Mesodermal cell (in vitro differentiated cells): ENCODE measurements around the gene CFP.
"Not testable (repeated sequence)": the region's sequence is repeated elsewhere in the genome, so short reads cannot be mapped to it uniquely, and the experiment has no call there.

Source experiments
- H3K27ac ChIP-seq: 2 replicates; pipeline ENCODE4 v1.7.0; 2013; ENCODE audit warnings: mild to moderate bottlenecking, low read depth, low read length, moderate library complexity; ENCODE audit not compliant: severe bottlenecking
- H3K36me3 ChIP-seq: 2 replicates; pipeline ENCODE4 v1.7.1; 2013; ENCODE audit warnings: mild to moderate bottlenecking, low read length, moderate library complexity; ENCODE audit not compliant: control insufficient read depth, insufficient read depth
- H3K4me1 ChIP-seq: one replicate; pipeline ENCODE4 v1.7.1; 2013; ENCODE audit warnings: mild to moderate bottlenecking, low read length; ENCODE audit not compliant: insufficient read depth, control insufficient read depth, poor library complexity, severe bottlenecking
- H3K4me3 ChIP-seq: 2 replicates; pipeline ENCODE4 v1.7.0; 2013; ENCODE audit warnings: low read length, control low read depth, mild to moderate bottlenecking; ENCODE audit not compliant: insufficient read depth, poor library complexity, severe bottlenecking; ENCODE audit errors: extremely low read depth
- H3K9me3 ChIP-seq: 2 replicates; pipeline ENCODE4 v1.7.1; 2013; ENCODE audit warnings: mild to moderate bottlenecking, low read length, moderate library complexity; ENCODE audit not compliant: control insufficient read depth
- WGBS, 2 experiments: methylation state at CpG; one replicate each; pipeline ENCODE4 v1.1.5; 2013; ENCODE audit warnings: missing lambda C conversion rate in 2 of 2; ENCODE audit not compliant: insufficient coverage in 2 of 2; 5-methylcytosine and 5-hydroxymethylcytosine counted together

The CFP gene

GRCh38 chrX:47603125-47603524 lies 26.6 kb downstream of the CFP start:
- not testable (repeated sequence) for H3K9me3 ChIP-seq, H3K4me3 ChIP-seq, H3K4me1 ChIP-seq, H3K36me3 ChIP-seq, H3K27ac ChIP-seq
- WGBS, 2 experiments = no CpG with 5 or more reads among the region's 4 CpGs

GRCh38 chrX:47597222-47597621 lies 32.5 kb downstream of the CFP start:
- Histone ChIP-seq H3K27ac (no peak overlapping the region), H3K4me1 (no peaks in the 10 kb centered on the region), H3K9me3 (no peaks in the 10 kb centered on the region), H3K36me3 (no peaks in the 10 kb centered on the region), H3K4me3 (no peak overlapping the region)
- WGBS, 2 experiments = no CpG with 5 or more reads among the region's 3 CpGs

- H3K27ac ChIP-seq = no peak overlapping the region
- WGBS, 2 experiments = 100% methylated on average over 1 of the region's 2 CpGs; no CpG with 5 or more reads in 1 of the 2 experiments
Observed at GRCh38 chrX:47596256-47596655, 33.5 kb downstream of the CFP start.

GRCh38 chrX:47595716-47596251 lies 33.9 kb downstream of the CFP start:
- Histone ChIP-seq H3K4me1 (no peaks in the 10 kb centered on the region), H3K36me3 (no peaks in the 10 kb centered on the region), H3K9me3 (no peaks in the 10 kb centered on the region), H3K27ac (no peak overlapping the region), H3K4me3 (no peak overlapping the region)
- WGBS, 2 experiments = 83% methylated on average over 1 of the region's 1 CpG; no CpG with 5 or more reads in 1 of the 2 experiments

More at GRCh38 chrX:47596256-47596655, 33.5 kb downstream of the CFP start:
- H3K9me3 ChIP-seq = no peaks in the 10 kb centered on the region
- H3K36me3 ChIP-seq = no peaks in the 10 kb centered on the region
- no peak overlapping the region for H3K4me3 ChIP-seq
- no peaks in the 10 kb centered on the region for H3K4me1 ChIP-seq

GRCh38 chrX:47593522-47593921 lies 36.2 kb downstream of the CFP start:
- Histone ChIP-seq H3K9me3 (no peaks in the 10 kb centered on the region), H3K4me3 (no peak overlapping the region), H3K4me1 (no peaks in the 10 kb centered on the region), H3K36me3 (no peaks in the 10 kb centered on the region), H3K27ac (no peak overlapping the region)
- no CpG with 5 or more reads among the region's 4 CpGs for WGBS, 2 experiments

- Histone ChIP-seq H3K4me1 (no peaks in the 10 kb centered on the region), H3K4me3 (no peak overlapping the region), H3K36me3 (peaks cover 6% of the 10 kb centered on the region), H3K9me3 (no peaks in the 10 kb centered on the region), H3K27ac (no peak overlapping the region)
- WGBS, 2 experiments = 92% methylated on average over 4 of the region's 5 CpGs; no CpG with 5 or more reads in 1 of the 2 experiments
Observed at GRCh38 chrX:47590984-47591383, 38.7 kb downstream of the CFP start.

GRCh38 chrX:47587906-47588735 lies 41.6 kb downstream of the CFP start:
- Histone ChIP-seq H3K9me3 (no peaks in the 10 kb centered on the region), H3K4me3 (no peak overlapping the region), H3K4me1 (no peaks in the 10 kb centered on the region), H3K36me3 (peaks cover 19% of the 10 kb centered on the region), H3K27ac (no peak overlapping the region)
- 92% methylated on average over 13 of the region's 16 CpGs; no CpG with 5 or more reads in 1 of the 2 experiments for WGBS, 2 experiments

- Histone ChIP-seq H3K27ac (no peak overlapping the region), H3K4me3 (no peak overlapping the region), H3K4me1 (no peaks in the 10 kb centered on the region), H3K36me3 (peaks cover 21% of the 10 kb centered on the region), H3K9me3 (no peaks in the 10 kb centered on the region)
- 90 to 100% methylated on average over 1 of the region's 4 CpGs for WGBS, 2 experiments
Observed at GRCh38 chrX:47587091-47587891, 42.4 kb downstream of the CFP start.

- H3K4me3 ChIP-seq = no peak overlapping the region
- no peaks in the 10 kb centered on the region for H3K9me3 ChIP-seq
- WGBS, 2 experiments = 88 to 100% methylated on average over 2 to 6 of the region's 11 CpGs
- H3K36me3 ChIP-seq = peaks cover 21% of the 10 kb centered on the region
- H3K27ac ChIP-seq = no peak overlapping the region
- no peaks in the 10 kb centered on the region for H3K4me1 ChIP-seq
Observed at GRCh38 chrX:47586043-47586787, 43.5 kb downstream of the CFP start.

- Histone ChIP-seq H3K4me3 (no peak overlapping the region), H3K9me3 (no peaks in the 10 kb centered on the region), H3K36me3 (peaks cover 21% of the 10 kb centered on the region), H3K4me1 (no peaks in the 10 kb centered on the region), H3K27ac (no peak overlapping the region)
- 87 to 100% methylated on average over 4 to 10 of the region's 16 CpGs for WGBS, 2 experiments
Observed at GRCh38 chrX:47585273-47585672, 44.5 kb downstream of the CFP start.
